Right ventricle myocardium inferior (tissue), 1 donor: Measurements from ENCODE around the gene SF3A2. TPM values are rescaled to one million over a fixed set of nuclear protein-coding genes. Genes with fewer than 3 reads are reported as not detected.

ENCODE experiments used
- microRNA-seq: library from miRNA; unstranded; fragments of <30 nt; microRNA quantifications from one replicate; pipeline ENCODE4 v1.2.0, GENCODE V29; 2020
- total RNA-seq: library from RNA; stranded (reverse); fragmentation: NEBNext Ultra II Directional; extraction: Animal tissue kit (Norgen Biotek cat#: 25700); gene quantifications from one replicate; pipeline ENCODE4 v1.2.1, GENCODE V29; 2021
- donor health status: DM: no; HTN: yes; CAD: no; lungs with severe emphysema.

SF3A2 gene
- total RNA-seq, 1 donor from 2014 or later, result 30.3 TPM

Small RNAs within 50 kb of the gene (microRNA-seq; reads per million reads assigned to microRNA genes)
- gene MIR1227 (1.1 reads per million), gene MIR4321 (not detected)

Other genes with a start within 250 kb of the SF3A2 start
- 48.7 TPM for gene BTBD2, start 221.1 kb upstream of the SF3A2 start, total RNA-seq
- gene MKNK2, start 185.6 kb upstream of the SF3A2 start, total RNA-seq, result 234 TPM
- 14.3 TPM for gene MOB3A, start 140.5 kb upstream of the SF3A2 start, total RNA-seq
- 1.4 TPM for gene IZUMO4, start 139.9 kb upstream of the SF3A2 start, total RNA-seq
- gene AP3D1, start 85.3 kb upstream of the SF3A2 start, total RNA-seq, result 71.8 TPM
- 9.7 TPM for gene DOT1L, start 72.9 kb upstream of the SF3A2 start, total RNA-seq
- gene PLEKHJ1, start 495 bp upstream of the SF3A2 start, total RNA-seq, result 59.7 TPM
- 0.89 TPM for gene AMH, start 12.5 kb downstream of the SF3A2 start, total RNA-seq
- not detected for gene JSRP1, start 19.6 kb downstream of the SF3A2 start, total RNA-seq
- gene PEAK3, start 45.4 kb downstream of the SF3A2 start, total RNA-seq, result 0.68 TPM
- not detected for gene LINGO3, start 71.3 kb downstream of the SF3A2 start, total RNA-seq
- gene LSM7, start 91.8 kb downstream of the SF3A2 start, total RNA-seq, result 46.7 TPM
- gene SPPL2B, start 91.9 kb downstream of the SF3A2 start, total RNA-seq, result 24.9 TPM
- not detected for gene TMPRSS9, start 123.4 kb downstream of the SF3A2 start, total RNA-seq
- gene TIMM13, start 190.8 kb downstream of the SF3A2 start, total RNA-seq, result 86.9 TPM
- gene LMNB2, start 220.1 kb downstream of the SF3A2 start, total RNA-seq, result 19.2 TPM
- 39.8 TPM for gene GADD45B, start 239.3 kb downstream of the SF3A2 start, total RNA-seq